Vagina (tissue), 2 donors: ENCODE measurements around the gene SLC26A11. TPM values are rescaled to one million over a fixed set of nuclear protein-coding genes. Genes with fewer than 3 reads are reported as not detected.

ENCODE experiments used
- DNase-seq, 2 donors: peaks; one replicate each; pipeline ENCODE4 v3.0.0-alpha.2; 2017; ENCODE audit errors: extremely low spot score in 2 of 2
- H3K27ac ChIP-seq: fragments of 200-600 bp; sonication (generic); one replicate; pipeline ENCODE4 v1.5.1; 2019
- H3K27me3 ChIP-seq: fragments of 200-600 bp; sonication (generic); one replicate; pipeline ENCODE4 v1.5.1; 2019
- H3K36me3 ChIP-seq, 2 donors: fragments of 200-600 bp; sonication (generic); one replicate each; pipeline ENCODE4 v1.5.1; 2017 to 2019
- H3K4me1 ChIP-seq: fragments of 200-600 bp; sonication (generic); one replicate; pipeline ENCODE4 v1.5.1; 2019
- H3K4me3 ChIP-seq, 2 donors: fragments of 200-600 bp; sonication (generic); 1 replicate in 1 of 2; 2 replicates in 1 of 2; pipeline ENCODE4 v1.5.1; 2016 to 2019
- H3K9me3 ChIP-seq: fragments of 200-600 bp; sonication (generic); one replicate; pipeline ENCODE4 v1.5.1; 2019
- CTCF ChIP-seq, 3 experiments: fragments of 450-650 bp in 2 of 3; fragments of 200-600 bp in 1 of 3; sonication (generic) in 1 of 3; IDR thresholded peaks; one replicate each; pipeline ENCODE4 v1.5.1; 2017 to 2019; ENCODE audit warnings: antibody characterized with exemption in 3 of 3, mild to moderate bottlenecking in 2 of 3, moderate library complexity in 2 of 3
- POLR2A ChIP-seq, 2 donors: fragments of 450-650 bp; IDR thresholded peaks; one replicate each; pipeline ENCODE4 v1.6.1; 2017; ENCODE audit warnings: antibody characterized with exemption in 2 of 2, mild to moderate bottlenecking in 2 of 2, moderate library complexity in 2 of 2
- POLR2AphosphoS5 ChIP-seq, 2 donors: sonication (generic); formaldehyde crosslinking; IDR thresholded peaks; one replicate each; pipeline ENCODE4 v1.9.0; 2017; ENCODE audit warnings: antibody characterized with exemption in 2 of 2, mild to moderate bottlenecking in 2 of 2, low read depth in 1 of 2; ENCODE audit not compliant: insufficient read depth in 1 of 2
- intact Hi-C: fragments of 100-400 bp; cut with DNase I; formaldehyde crosslinking; loops from one replicate; pipeline ENCODE4 v1.15.1; 2023
- total RNA-seq: library from RNA; depleted of rRNA; stranded (reverse); fragments of >200 nt; gene quantifications from one replicate; pipeline ENCODE4 v1.2.3, GENCODE V29; 2016

SLC26A11 gene
- total RNA-seq, 1 donor from 2014 or later, result 22.8 TPM

- Histone ChIP-seq H3K27ac (no peak overlapping the region), H3K4me3 (no peak overlapping the region), H3K36me3 (peaks cover 0 to 12% of the 10 kb centered on the region in 2 donors), H3K9me3 (no peaks in the 10 kb centered on the region), H3K4me1 (peaks cover 39% of the 10 kb centered on the region), H3K27me3 (no peaks in the 10 kb centered on the region)
- intact Hi-C loops, result no loop called here
- no peak for DNase-seq
- no peak for TF ChIP-seq POLR2A (IDR thresholded peaks at IDR 0.05)
- no peak for TF ChIP-seq POLR2AphosphoS5 (IDR thresholded peaks at IDR 0.05; ENCODE audit: insufficient read depth in 1 of 2, low read depth in 1 of 2)
- TF ChIP-seq CTCF (IDR thresholded peaks at IDR 0.05), result no peak
These were observed 57.8 kb downstream of the SLC26A11 start for GRCh38 chr17:80277751-80278671.

GRCh38 chr17:80279895-80280294 lies 59.7 kb downstream of the SLC26A11 start:
- intact Hi-C loops, result no loop called here
- Histone ChIP-seq H3K27ac (no peak overlapping the region), H3K4me3 (no peak overlapping the region), H3K36me3 (no peaks in the 10 kb centered on the region), H3K9me3 (no peaks in the 10 kb centered on the region), H3K4me1 (peaks cover 34% of the 10 kb centered on the region), H3K27me3 (no peaks in the 10 kb centered on the region)
- TF ChIP-seq CTCF (IDR thresholded peaks at IDR 0.05) (no peak), POLR2A (IDR thresholded peaks at IDR 0.05) (no peak), POLR2AphosphoS5 (IDR thresholded peaks at IDR 0.05; ENCODE audit: insufficient read depth in 1 of 2, low read depth in 1 of 2) (no peak)
- DNase-seq, result no peak

GRCh38 chr17:80281516-80281915 lies 61.3 kb downstream of the SLC26A11 start:
- Histone ChIP-seq H3K36me3 (no peaks in the 10 kb centered on the region), H3K27ac (no peak overlapping the region), H3K27me3 (no peaks in the 10 kb centered on the region), H3K9me3 (no peaks in the 10 kb centered on the region), H3K4me1 (peaks cover 34% of the 10 kb centered on the region), H3K4me3 (no peak overlapping the region)
- DNase-seq, result no peak
- TF ChIP-seq POLR2A (IDR thresholded peaks at IDR 0.05) (no peak), POLR2AphosphoS5 (IDR thresholded peaks at IDR 0.05; ENCODE audit: insufficient read depth in 1 of 2, low read depth in 1 of 2) (no peak)
- intact Hi-C loops, result no loop called here

GRCh38 chr17:80283116-80283852 lies 63.1 kb downstream of the SLC26A11 start:
- H3K9me3 ChIP-seq, result no peaks in the 10 kb centered on the region
- intact Hi-C loops, result no loop called here
- peaks cover 25% of the 10 kb centered on the region for H3K4me1 ChIP-seq
- H3K27ac ChIP-seq, result no peak overlapping the region
- peaks cover 0 to 6% of the 10 kb centered on the region in 2 donors for H3K36me3 ChIP-seq
- TF ChIP-seq POLR2A (IDR thresholded peaks at IDR 0.05) (no peak), POLR2AphosphoS5 (IDR thresholded peaks at IDR 0.05; ENCODE audit: insufficient read depth in 1 of 2, low read depth in 1 of 2) (no peak), CTCF (IDR thresholded peaks at IDR 0.05) (no peak)
- no peaks in the 10 kb centered on the region for H3K27me3 ChIP-seq
- no peak overlapping the region for H3K4me3 ChIP-seq
- DNase-seq, result no peak

- no peak overlapping the region for H3K4me3 ChIP-seq
These were observed 64.4 kb downstream of the SLC26A11 start for GRCh38 chr17:80284631-80285030.

More at GRCh38 chr17:80284631-80285030, 64.4 kb downstream of the SLC26A11 start:
- DNase-seq, result no peak
- Histone ChIP-seq H3K36me3 (peaks cover 0 to 19% of the 10 kb centered on the region in 2 donors), H3K9me3 (no peaks in the 10 kb centered on the region), H3K27me3 (no peaks in the 10 kb centered on the region), H3K27ac (no peak overlapping the region), H3K4me1 (peaks cover 11% of the 10 kb centered on the region)
- no peak for TF ChIP-seq CTCF (IDR thresholded peaks at IDR 0.05)
- no peak for TF ChIP-seq POLR2AphosphoS5 (IDR thresholded peaks at IDR 0.05; ENCODE audit: insufficient read depth in 1 of 2, low read depth in 1 of 2)
- no peak for TF ChIP-seq POLR2A (IDR thresholded peaks at IDR 0.05)
- intact Hi-C loops, result no loop called here
